Natural killer cell treated with Interleukin-12 subunit alpha and Interleukin-12 subunit beta and Interleukin-15 and Interleukin-18, amount 100 ng/mL, for 72 hours (primary cell): ENCODE results near the gene CCDC12. TPM values are rescaled to one million over a fixed set of nuclear protein-coding genes. Genes with fewer than 3 reads are reported as not detected.

Source experiments
- ATAC-seq, 2 donors: fragments of 150-1000 bp; cut with Tn5 transposase in 1 of 2; sonication (Bioruptor Pico), chemical (Tn5 transposase) in 1 of 2; 2 replicates each; pipeline ENCODE4 v1.10.0; 2021
- DNase-seq: peaks from one replicate; pipeline ENCODE4 v3.0.0; 2022; ENCODE audit warnings: low spot score
- H3K27ac Mint-ChIP-seq, 2 donors: 1 replicate in 1 of 2; 2 replicates in 1 of 2; pipeline ENCODE4 v1.8.0; 2022; ENCODE audit warnings: mixed read lengths in 2 of 2, mild to moderate bottlenecking in 1 of 2, moderate library complexity in 1 of 2
- H3K27me3 Mint-ChIP-seq, 2 donors: 1 replicate in 1 of 2; 2 replicates in 1 of 2; pipeline ENCODE4 v1.8.0; 2022; ENCODE audit warnings: mixed read lengths in 2 of 2
- H3K36me3 Mint-ChIP-seq: one replicate; pipeline ENCODE4 v1.8.0; 2022; ENCODE audit warnings: mixed read lengths
- H3K4me1 Mint-ChIP-seq, 2 donors: 1 replicate in 1 of 2; 2 replicates in 1 of 2; pipeline ENCODE4 v1.8.0; 2022; ENCODE audit warnings: low read depth in 2 of 2, mixed read lengths in 2 of 2, mild to moderate bottlenecking in 1 of 2
- H3K4me3 Mint-ChIP-seq: one replicate; pipeline ENCODE4 v1.8.0; 2022; ENCODE audit warnings: mixed read lengths
- H3K9me3 Mint-ChIP-seq: 2 replicates; pipeline ENCODE4 v1.8.0; 2022; ENCODE audit warnings: mixed read lengths
- total RNA-seq, 2 donors: library from RNA; stranded (reverse); gene quantifications; one replicate each; pipeline ENCODE4 v1.2.3, GENCODE V29; 2022

Gene CCDC12
- total RNA-seq, 2 donors from 2014 or later = 58.0 to 89.8 TPM

DNA sequence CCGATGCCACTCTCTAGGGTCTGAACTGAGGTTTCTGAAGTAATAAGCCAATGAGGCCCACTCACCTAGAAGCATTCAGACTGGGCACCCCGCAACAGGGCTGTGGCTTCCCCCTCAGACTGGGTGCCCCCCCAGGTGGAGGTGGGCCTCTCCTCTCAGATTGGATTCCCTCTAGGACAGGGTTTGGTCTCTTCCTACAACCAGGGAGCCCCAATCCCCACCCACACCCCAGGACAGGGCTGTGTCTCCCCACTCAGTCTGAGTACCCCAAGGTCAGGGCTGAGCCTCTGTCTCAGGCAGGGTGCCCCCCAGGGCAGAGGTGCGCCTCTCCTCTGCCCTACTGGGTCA is 71.4 kb downstream of the CCDC12 start:
- Mint-ChIP-seq H3K4me3 (no peak overlapping the region), H3K9me3 (no peaks in the 10 kb centered on the region), H3K27me3 (no peaks in the 10 kb centered on the region), H3K27ac (no peak overlapping the region), H3K4me1 (peaks cover 0 to 4% of the 10 kb centered on the region in 2 donors), H3K36me3 (no peaks in the 10 kb centered on the region)
- no peak for ATAC-seq
- DNase-seq = no peak

DNA sequence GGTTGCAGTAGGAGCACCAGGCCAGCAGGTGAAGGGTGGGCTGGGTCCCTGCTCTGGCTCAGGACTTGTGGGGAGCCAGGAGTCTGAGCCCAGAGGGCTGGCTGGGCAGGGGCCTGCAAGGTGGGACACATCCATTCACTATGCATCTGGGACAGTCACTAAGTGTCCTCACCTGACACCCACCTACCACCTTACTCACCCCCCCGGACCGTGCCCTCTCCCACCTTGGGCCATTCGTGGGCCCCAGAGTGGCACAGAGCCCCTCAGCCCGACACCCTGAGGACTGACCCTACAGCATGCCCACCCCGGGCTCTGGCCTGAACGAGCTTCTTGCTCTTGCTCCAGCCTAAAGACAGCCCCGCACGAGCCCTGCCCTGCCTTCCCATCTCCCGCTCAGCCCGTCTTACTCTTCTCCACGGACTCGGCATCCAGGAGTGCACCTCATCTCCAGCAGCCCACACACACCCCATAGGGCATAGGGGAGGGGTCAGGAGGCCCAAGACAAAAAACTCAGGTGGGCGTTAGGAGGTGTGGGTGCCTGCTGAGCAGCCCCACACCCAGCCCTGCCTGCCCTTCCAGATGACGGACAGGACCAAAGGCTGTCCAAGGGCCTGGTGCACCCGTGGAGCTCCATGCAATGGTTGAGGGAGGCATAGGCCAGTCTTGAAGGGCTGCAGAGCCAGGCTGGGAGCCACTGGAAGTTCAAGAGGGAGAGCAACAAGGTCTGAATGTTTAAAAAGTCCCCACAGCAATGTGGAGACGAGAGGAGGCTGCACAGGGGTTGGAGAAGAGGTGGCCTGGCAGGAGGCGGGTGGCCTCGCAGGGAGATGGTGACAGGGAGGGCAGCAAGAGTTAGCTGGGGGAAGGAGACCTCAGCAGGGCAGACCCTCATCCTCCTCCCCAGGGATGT is 72.0 kb downstream of the CCDC12 start:
- no peak overlapping the region for H3K4me3 Mint-ChIP-seq
- DNase-seq (no peak), ATAC-seq (no peak)
- H3K27me3 Mint-ChIP-seq = no peaks in the 10 kb centered on the region
- H3K4me1 Mint-ChIP-seq = peaks cover 0 to 4% of the 10 kb centered on the region in 2 donors
- no peaks in the 10 kb centered on the region for H3K9me3 Mint-ChIP-seq
- no peak overlapping the region for H3K27ac Mint-ChIP-seq
- no peaks in the 10 kb centered on the region for H3K36me3 Mint-ChIP-seq

- no peak overlapping the region for H3K4me3 Mint-ChIP-seq
- ATAC-seq = no peak
- H3K27me3 Mint-ChIP-seq = peaks cover 0 to 6% of the 10 kb centered on the region in 2 donors
- H3K27ac Mint-ChIP-seq = no peak overlapping the region
- no peak for DNase-seq
- no peaks in the 10 kb centered on the region for H3K36me3 Mint-ChIP-seq
- no peaks in the 10 kb centered on the region for H3K9me3 Mint-ChIP-seq
- no peaks in the 10 kb centered on the region for H3K4me1 Mint-ChIP-seq
Measured at GRCh38 chr3:46903341-46904302, 72.9 kb downstream of the CCDC12 start.

- ATAC-seq (no peak), DNase-seq (no peak)
- peaks cover 0 to 3% of the 10 kb centered on the region in 2 donors for H3K4me1 Mint-ChIP-seq
- H3K4me3 Mint-ChIP-seq = no peak overlapping the region
- peaks cover 0 to 6% of the 10 kb centered on the region in 2 donors for H3K27me3 Mint-ChIP-seq
- no peaks in the 10 kb centered on the region for H3K36me3 Mint-ChIP-seq
- no peaks in the 10 kb centered on the region for H3K9me3 Mint-ChIP-seq
- H3K27ac Mint-ChIP-seq = no peak overlapping the region
Measured at GRCh38 chr3:46902188-46902631, 74.3 kb downstream of the CCDC12 start.

- ATAC-seq (no peak), DNase-seq (no peak)
- no peak overlapping the region for H3K4me3 Mint-ChIP-seq
- H3K4me1 Mint-ChIP-seq = peaks cover 0 to 3% of the 10 kb centered on the region in 2 donors
- H3K36me3 Mint-ChIP-seq = no peaks in the 10 kb centered on the region
- H3K9me3 Mint-ChIP-seq = no peaks in the 10 kb centered on the region
- H3K27me3 Mint-ChIP-seq = peaks cover 0 to 6% of the 10 kb centered on the region in 2 donors
- H3K27ac Mint-ChIP-seq = no peak overlapping the region
Measured at GRCh38 chr3:46901591-46902187, 74.9 kb downstream of the CCDC12 start.

GRCh38 chr3:46901061-46901460 is 75.5 kb downstream of the CCDC12 start:
- DNase-seq (no peak), ATAC-seq (no peak)
- H3K27me3 Mint-ChIP-seq = peaks cover 1 to 6% of the 10 kb centered on the region in 2 donors
- no peaks in the 10 kb centered on the region for H3K9me3 Mint-ChIP-seq
- no peak overlapping the region for H3K27ac Mint-ChIP-seq
- H3K36me3 Mint-ChIP-seq = no peaks in the 10 kb centered on the region
- peaks cover 0 to 3% of the 10 kb centered on the region in 2 donors for H3K4me1 Mint-ChIP-seq
- H3K4me3 Mint-ChIP-seq = no peak overlapping the region

- Mint-ChIP-seq H3K4me3 (no peak overlapping the region), H3K4me1 (peaks cover 0 to 5% of the 10 kb centered on the region in 2 donors), H3K9me3 (no peaks in the 10 kb centered on the region), H3K27me3 (peaks cover 5 to 6% of the 10 kb centered on the region in 2 donors), H3K36me3 (no peaks in the 10 kb centered on the region), H3K27ac (no peak overlapping the region)
- DNase-seq (no peak), ATAC-seq (no peak)
Measured at GRCh38 chr3:46900356-46900755, 76.2 kb downstream of the CCDC12 start.

- Mint-ChIP-seq H3K4me3 (no peak overlapping the region), H3K4me1 (peaks cover 0 to 9% of the 10 kb centered on the region in 2 donors), H3K36me3 (no peaks in the 10 kb centered on the region), H3K9me3 (no peaks in the 10 kb centered on the region), H3K27ac (no peak overlapping the region), H3K27me3 (peaks cover 6 to 8% of the 10 kb centered on the region in 2 donors)
- DNase-seq (no peak), ATAC-seq (no peak)
Measured at GRCh38 chr3:46900007-46900292, 76.6 kb downstream of the CCDC12 start.

DNA sequence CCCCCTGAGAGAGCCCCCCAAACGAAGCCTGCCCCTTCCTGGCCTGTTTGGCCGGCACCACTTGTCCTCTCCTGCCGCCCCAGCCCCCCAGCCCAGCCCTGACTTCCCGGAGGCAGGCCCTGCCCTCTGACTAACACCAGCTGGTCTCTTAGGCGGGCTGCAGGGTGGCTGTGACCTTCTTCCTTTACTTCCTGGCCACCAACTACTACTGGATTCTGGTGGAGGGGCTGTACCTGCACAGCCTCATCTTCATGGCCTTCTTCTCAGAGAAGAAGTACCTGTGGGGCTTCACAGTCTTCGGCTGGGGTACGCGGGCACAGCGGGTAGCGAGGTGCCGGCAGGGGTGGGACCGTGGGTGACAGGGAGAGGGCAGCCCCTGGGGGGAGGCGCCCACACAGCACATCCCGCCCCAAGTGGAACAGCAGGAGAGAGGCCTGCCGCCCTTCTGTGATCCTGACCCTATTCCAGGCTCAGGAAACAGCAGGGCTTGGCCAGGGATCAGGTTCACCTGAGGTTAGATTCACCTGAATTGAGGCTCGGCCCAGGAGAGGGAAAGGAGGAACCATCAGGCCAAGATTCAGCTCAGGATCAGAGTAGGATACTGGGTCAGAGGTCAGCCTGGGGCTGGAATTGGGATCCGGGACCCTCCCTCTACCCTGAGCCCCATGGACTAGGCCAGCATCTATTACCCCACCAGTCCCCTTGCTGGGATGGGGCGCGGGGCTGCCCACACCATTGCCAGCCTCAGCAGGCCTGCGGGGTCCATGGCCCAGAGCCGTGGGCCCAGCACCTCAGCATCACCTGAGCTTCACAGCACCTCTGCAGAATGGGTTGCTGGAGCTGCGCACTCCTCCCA is 77.2 kb downstream of the CCDC12 start:
- ATAC-seq (no peak), DNase-seq (no peak)
- peaks cover 0 to 9% of the 10 kb centered on the region in 2 donors for H3K4me1 Mint-ChIP-seq
- H3K4me3 Mint-ChIP-seq = peak overlapping the region; percentile 22
- no peaks in the 10 kb centered on the region for H3K36me3 Mint-ChIP-seq
- no peak overlapping the region for H3K27ac Mint-ChIP-seq
- peaks cover 6 to 8% of the 10 kb centered on the region in 2 donors for H3K27me3 Mint-ChIP-seq
- no peaks in the 10 kb centered on the region for H3K9me3 Mint-ChIP-seq

DNA sequence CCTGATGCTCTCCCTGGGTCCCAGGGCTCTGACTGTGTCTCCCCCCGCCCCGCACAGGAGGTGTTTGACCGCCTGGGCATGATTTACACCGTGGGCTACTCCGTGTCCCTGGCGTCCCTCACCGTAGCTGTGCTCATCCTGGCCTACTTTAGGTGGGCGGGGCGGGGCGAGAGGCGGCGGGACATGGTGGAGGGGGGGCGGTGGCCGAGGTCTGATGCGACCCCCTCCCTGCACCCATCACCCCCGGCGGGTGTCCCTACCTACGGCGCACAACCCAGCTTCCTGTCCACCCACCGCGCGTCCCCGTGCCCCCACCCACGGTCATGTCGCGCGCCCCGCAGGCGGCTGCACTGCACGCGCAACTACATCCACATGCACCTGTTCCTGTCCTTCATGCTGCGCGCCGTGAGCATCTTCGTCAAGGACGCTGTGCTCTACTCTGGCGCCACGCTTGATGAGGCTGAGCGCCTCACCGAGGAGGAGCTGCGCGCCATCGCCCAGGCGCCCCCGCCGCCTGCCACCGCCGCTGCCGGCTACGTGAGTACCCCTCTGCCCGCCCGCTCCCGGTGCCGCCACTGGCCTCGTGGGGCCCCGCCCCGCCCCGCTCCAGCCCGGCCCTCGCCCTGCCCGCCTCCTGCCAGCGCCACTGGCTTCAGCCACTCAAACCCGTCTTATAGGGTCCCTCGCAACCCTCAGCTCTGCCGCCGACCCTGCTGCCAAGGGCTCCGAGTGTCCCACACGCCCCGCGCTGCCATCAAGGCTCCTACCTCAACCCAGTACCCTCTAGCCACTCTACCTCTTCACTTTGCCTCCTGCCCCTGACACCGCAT is 78.0 kb downstream of the CCDC12 start:
- Mint-ChIP-seq H3K36me3 (no peaks in the 10 kb centered on the region), H3K27me3 (peaks cover 6 to 12% of the 10 kb centered on the region in 2 donors), H3K27ac (no peak overlapping the region), H3K9me3 (no peaks in the 10 kb centered on the region), H3K4me1 (peaks cover 0 to 9% of the 10 kb centered on the region in 2 donors), H3K4me3 (peak overlapping the region; percentile 22)
- ATAC-seq (peak in 1 of 2 donors; percentile 1), DNase-seq (peak; percentile 59)

GRCh38 chr3:46897829-46898320 is 78.7 kb downstream of the CCDC12 start:
- peaks cover 0 to 9% of the 10 kb centered on the region in 2 donors for H3K4me1 Mint-ChIP-seq
- no peak overlapping the region for H3K4me3 Mint-ChIP-seq
- H3K27me3 Mint-ChIP-seq = peaks cover 6 to 12% of the 10 kb centered on the region in 2 donors
- ATAC-seq (no peak), DNase-seq (no peak)
- H3K9me3 Mint-ChIP-seq = no peaks in the 10 kb centered on the region
- H3K36me3 Mint-ChIP-seq = no peaks in the 10 kb centered on the region
- no peak overlapping the region for H3K27ac Mint-ChIP-seq

GRCh38 chr3:46897031-46897430 is 79.5 kb downstream of the CCDC12 start:
- Mint-ChIP-seq H3K27ac (no peak overlapping the region), H3K36me3 (no peaks in the 10 kb centered on the region), H3K27me3 (peaks cover 6 to 12% of the 10 kb centered on the region in 2 donors), H3K4me3 (no peak overlapping the region), H3K4me1 (peaks cover 3 to 9% of the 10 kb centered on the region in 2 donors), H3K9me3 (no peaks in the 10 kb centered on the region)
- DNase-seq = no peak
- no peak for ATAC-seq
